ENCODE measurements around the gene ACTR10. TPM values are rescaled to one million over a fixed set of nuclear protein-coding genes. Genes with fewer than 3 reads are reported as not detected.

Gene ACTR10
- total RNA-seq, 1 donor from 2014 or later: 98.7 TPM

DNA sequence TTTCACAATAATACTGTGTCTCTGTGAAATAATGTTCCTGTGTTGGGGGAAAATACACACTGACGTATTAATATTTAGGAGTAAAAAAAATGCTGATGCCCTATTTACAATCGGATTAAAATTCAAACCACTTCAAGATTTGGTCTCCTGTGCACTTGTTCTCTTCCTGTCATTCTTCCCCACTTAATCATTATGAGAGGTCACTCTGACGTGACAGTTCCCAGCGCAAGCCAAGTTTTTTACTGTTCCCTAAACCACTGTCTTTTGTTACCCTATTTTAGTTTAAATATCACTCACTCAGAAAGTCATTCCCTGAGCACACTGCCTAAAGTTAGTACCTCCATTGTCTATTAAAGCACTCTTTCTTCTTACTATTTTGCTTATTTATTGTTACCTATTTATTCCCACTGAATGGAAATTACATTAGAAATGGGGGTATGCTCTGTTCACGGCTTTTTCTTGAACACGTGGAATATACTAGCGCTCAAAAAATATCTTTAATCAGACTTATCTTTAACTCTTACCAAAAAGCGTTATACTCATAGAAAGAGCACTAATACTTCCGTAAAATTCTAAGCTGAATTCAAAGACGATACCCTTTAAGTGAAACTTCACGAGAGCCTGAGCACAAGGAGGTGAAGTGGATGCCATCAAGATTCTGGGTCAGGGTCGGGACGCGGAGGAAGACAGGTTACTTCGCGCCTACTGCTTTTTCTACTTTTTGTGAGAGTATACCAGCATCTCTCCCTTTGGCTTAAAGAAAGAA lies 44.0 kb downstream of the ACTR10 start:
- H3K9me3 Mint-ChIP-seq (ENCODE audit: unreplicated experiment): no peaks in the 10 kb centered on the region
- no peaks in the 10 kb centered on the region for H3K27me3 ChIP-seq (ENCODE audit: insufficient read depth, low read length)

GRCh38 chr14:58244556-58245387 lies 44.8 kb downstream of the ACTR10 start, which contains the start of gene PSMA3:
Gene PSMA3, plus strand, starts transcription at chr14:58244843. Its CDS starts 78 bp downstream, at chr14:58244921.
- Mint-ChIP-seq H3K27me3 (ENCODE audit: low read depth, unreplicated experiment) (no peaks in the 10 kb centered on the region), H3K27ac (ENCODE audit: unreplicated experiment) (peak within 1 kb of the TSS; percentile 99), H3K4me3 (ENCODE audit: unreplicated experiment) (peak within 1 kb of the TSS; percentile 93), H3K36me3 (ENCODE audit: low read depth, unreplicated experiment) (peaks cover 1% of the 10 kb centered on the region), H3K9me3 (ENCODE audit: unreplicated experiment) (no peaks in the 10 kb centered on the region), H3K4me1 (ENCODE audit: low read depth, unreplicated experiment) (peaks cover 21% of the 10 kb centered on the region)
- H2AFZ ChIP-seq (ENCODE audit: low read depth, low read length): peak within 1 kb of the TSS; percentile 87
- peak within 1 kb of the TSS; percentile 93 for H3K4me2 ChIP-seq (ENCODE audit: low read length)
- DNase-seq (ENCODE audit: low read depth): peak; percentile 93
- FAIRE-seq: no peak
- no peaks in the 10 kb centered on the region for H3K9me3 ChIP-seq (ENCODE audit: insufficient read depth, low read depth, low read length)
- peak within 1 kb of the TSS; percentile 99 for H3K27ac ChIP-seq (ENCODE audit: low read depth, low read length)
- H3K4me1 ChIP-seq (ENCODE audit: insufficient read depth, low read length): peaks cover 16% of the 10 kb centered on the region
- H3K4me3 ChIP-seq (ENCODE audit: insufficient read depth, low read depth, low read length): peak within 1 kb of the TSS; percentile 98
- H3K36me3 ChIP-seq (ENCODE audit: insufficient read depth, low read length): peaks cover 3% of the 10 kb centered on the region
- TF ChIP-seq EZH2 (IDR thresholded peaks at IDR 0.05; ENCODE audit: insufficient read depth, low read length): no peak
- TF ChIP-seq, protein P1, sequence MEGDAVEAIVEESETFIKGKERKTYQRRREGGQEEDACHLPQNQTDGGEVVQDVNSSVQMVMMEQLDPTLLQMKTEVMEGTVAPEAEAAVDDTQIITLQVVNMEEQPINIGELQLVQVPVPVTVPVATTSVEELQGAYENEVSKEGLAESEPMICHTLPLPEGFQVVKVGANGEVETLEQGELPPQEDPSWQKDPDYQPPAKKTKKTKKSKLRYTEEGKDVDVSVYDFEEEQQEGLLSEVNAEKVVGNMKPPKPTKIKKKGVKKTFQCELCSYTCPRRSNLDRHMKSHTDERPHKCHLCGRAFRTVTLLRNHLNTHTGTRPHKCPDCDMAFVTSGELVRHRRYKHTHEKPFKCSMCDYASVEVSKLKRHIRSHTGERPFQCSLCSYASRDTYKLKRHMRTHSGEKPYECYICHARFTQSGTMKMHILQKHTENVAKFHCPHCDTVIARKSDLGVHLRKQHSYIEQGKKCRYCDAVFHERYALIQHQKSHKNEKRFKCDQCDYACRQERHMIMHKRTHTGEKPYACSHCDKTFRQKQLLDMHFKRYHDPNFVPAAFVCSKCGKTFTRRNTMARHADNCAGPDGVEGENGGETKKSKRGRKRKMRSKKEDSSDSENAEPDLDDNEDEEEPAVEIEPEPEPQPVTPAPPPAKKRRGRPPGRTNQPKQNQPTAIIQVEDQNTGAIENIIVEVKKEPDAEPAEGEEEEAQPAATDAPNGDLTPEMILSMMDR (IDR thresholded peaks at IDR 0.05; ENCODE audit: insufficient read depth, low read depth, low read length): no peak
- H3K27me3 ChIP-seq (ENCODE audit: insufficient read depth, low read length): no peaks in the 10 kb centered on the region
- peaks cover 52% of the 10 kb centered on the region for H3K79me2 ChIP-seq (ENCODE audit: insufficient read depth, low read length)
- peak within 1 kb of the TSS; percentile 99 for H3K9ac ChIP-seq (ENCODE audit: low read length)
- peaks cover 32% of the 10 kb centered on the region for H4K20me1 ChIP-seq (ENCODE audit: insufficient read depth, low read length)

More for the DNA sequence above, 44.0 kb downstream of the ACTR10 start:
- Histone ChIP-seq H3K79me2 (ENCODE audit: insufficient read depth, low read length) (peaks cover 44% of the 10 kb centered on the region), H3K27ac (ENCODE audit: low read depth, low read length) (peak overlapping the region; percentile 99), H3K4me1 (ENCODE audit: insufficient read depth, low read length) (peaks cover 16% of the 10 kb centered on the region), H3K9me3 (ENCODE audit: insufficient read depth, low read depth, low read length) (no peaks in the 10 kb centered on the region), H3K36me3 (ENCODE audit: insufficient read depth, low read length) (no peaks in the 10 kb centered on the region), H3K4me3 (ENCODE audit: insufficient read depth, low read depth, low read length) (peak overlapping the region; percentile 98), H2AFZ (ENCODE audit: low read depth, low read length) (peak overlapping the region; percentile 67), H3K9ac (ENCODE audit: low read length) (peak overlapping the region; percentile 89), H3K4me2 (ENCODE audit: low read length) (peak overlapping the region; percentile 93), H4K20me1 (ENCODE audit: insufficient read depth, low read length) (peaks cover 28% of the 10 kb centered on the region)
- peak overlapping the region; percentile 93 for H3K4me3 Mint-ChIP-seq (ENCODE audit: unreplicated experiment)
- TF ChIP-seq EZH2 (IDR thresholded peaks at IDR 0.05; ENCODE audit: insufficient read depth, low read length): no peak
- TF ChIP-seq, protein P1 (IDR thresholded peaks at IDR 0.05; ENCODE audit: insufficient read depth, low read depth, low read length): no peak
- no peaks in the 10 kb centered on the region for H3K27me3 Mint-ChIP-seq (ENCODE audit: low read depth, unreplicated experiment)
- DNase-seq (ENCODE audit: low read depth) (peak; percentile 6), FAIRE-seq (no peak)
- H3K4me1 Mint-ChIP-seq (ENCODE audit: low read depth, unreplicated experiment): peaks cover 21% of the 10 kb centered on the region
- peaks cover 1% of the 10 kb centered on the region for H3K36me3 Mint-ChIP-seq (ENCODE audit: low read depth, unreplicated experiment)
- peak overlapping the region; percentile 99 for H3K27ac Mint-ChIP-seq (ENCODE audit: unreplicated experiment)
